Activated naive CD8-positive, alpha-beta T cell treated with anti-CD3 and anti-CD28 coated beads, Interleukin-2, amount 50 U/mL, for 24 hours (primary cell): Measurements from ENCODE around the gene ZNF473.
"Not testable (repeated sequence)": the region's sequence is repeated elsewhere in the genome, so short reads cannot be mapped to it uniquely, and the experiment has no call there.

Experiments used
- ATAC-seq: fragments of 150-1000 bp; cut with Tn5 transposase; one replicate; pipeline ENCODE4 v1.10.0; 2021
- DNase-seq: peaks from one replicate; pipeline ENCODE4 v3.0.0; 2021
- H3K27ac Mint-ChIP-seq: one replicate; pipeline ENCODE4 v1.8.0; 2021; ENCODE audit warnings: mild to moderate bottlenecking, mixed read lengths
- H3K27me3 Mint-ChIP-seq: one replicate; pipeline ENCODE4 v1.8.0; 2021; ENCODE audit warnings: mixed read lengths
- H3K36me3 Mint-ChIP-seq: one replicate; pipeline ENCODE4 v1.8.0; 2021; ENCODE audit warnings: low read depth, mixed read lengths
- H3K4me1 Mint-ChIP-seq: one replicate; pipeline ENCODE4 v1.8.0; 2021; ENCODE audit warnings: mixed read lengths
- H3K4me3 Mint-ChIP-seq: one replicate; pipeline ENCODE4 v1.8.0; 2021; ENCODE audit warnings: mild to moderate bottlenecking, moderate library complexity, mixed read lengths
- H3K9me3 Mint-ChIP-seq: one replicate; pipeline ENCODE4 v1.8.0; 2021; ENCODE audit warnings: mixed read lengths

ZNF473 gene

GRCh38 chr19:50087153-50087552 is 61.3 kb downstream of the ZNF473 start:
- not testable (repeated sequence) for ATAC-seq, DNase-seq, H3K36me3 Mint-ChIP-seq, H3K27ac Mint-ChIP-seq, H3K4me3 Mint-ChIP-seq, H3K9me3 Mint-ChIP-seq, H3K4me1 Mint-ChIP-seq
- H3K27me3 Mint-ChIP-seq, result peaks cover 11% of the 10 kb centered on the region

- DNase-seq, result peak; percentile 60
- ATAC-seq, result peak; percentile 80
- H3K27me3 Mint-ChIP-seq, H3K9me3 Mint-ChIP-seq, H3K36me3 Mint-ChIP-seq, H3K4me3 Mint-ChIP-seq, H3K4me1 Mint-ChIP-seq: not testable (repeated sequence)
- peak overlapping the region; percentile 46 for H3K27ac Mint-ChIP-seq
These were observed 64.9 kb downstream of the ZNF473 start for GRCh38 chr19:50090706-50091105.

GRCh38 chr19:50091786-50092185 is 66.0 kb downstream of the ZNF473 start:
- H3K27me3 Mint-ChIP-seq, H3K9me3 Mint-ChIP-seq, DNase-seq, H3K4me1 Mint-ChIP-seq, H3K27ac Mint-ChIP-seq, H3K4me3 Mint-ChIP-seq, ATAC-seq, H3K36me3 Mint-ChIP-seq: not testable (repeated sequence)

GRCh38 chr19:50092597-50092996 is 66.8 kb downstream of the ZNF473 start:
- not testable (repeated sequence) for ATAC-seq, DNase-seq, H3K9me3 Mint-ChIP-seq, H3K27ac Mint-ChIP-seq, H3K27me3 Mint-ChIP-seq, H3K36me3 Mint-ChIP-seq, H3K4me3 Mint-ChIP-seq, H3K4me1 Mint-ChIP-seq

DNA sequence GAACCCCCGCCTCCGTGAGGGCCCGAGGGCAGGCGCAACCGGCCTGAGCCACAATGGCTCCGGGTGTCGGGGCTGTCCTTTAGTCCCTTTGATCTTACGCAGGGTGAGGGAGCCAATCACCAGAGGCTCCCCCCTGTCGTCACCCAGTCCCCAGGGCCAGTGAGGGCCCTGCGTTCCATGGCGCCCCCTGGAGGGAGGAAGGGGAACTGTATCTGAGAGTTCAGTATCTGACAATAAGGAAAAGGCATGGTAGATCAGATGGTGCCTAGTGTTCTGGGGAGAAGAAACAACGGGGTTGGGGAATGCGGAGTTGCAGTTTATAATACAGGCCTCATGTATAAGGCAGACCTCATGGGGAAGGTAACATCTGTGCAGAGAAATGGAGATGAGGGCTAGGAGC is 72.1 kb downstream of the ZNF473 start:
- H3K27ac Mint-ChIP-seq, H3K36me3 Mint-ChIP-seq, H3K4me1 Mint-ChIP-seq, ATAC-seq, H3K4me3 Mint-ChIP-seq, DNase-seq, H3K27me3 Mint-ChIP-seq, H3K9me3 Mint-ChIP-seq: not testable (repeated sequence)

GRCh38 chr19:50098892-50099291 is 73.1 kb downstream of the ZNF473 start:
- H3K4me3 Mint-ChIP-seq, H3K4me1 Mint-ChIP-seq, ATAC-seq, H3K9me3 Mint-ChIP-seq, H3K27ac Mint-ChIP-seq, H3K36me3 Mint-ChIP-seq, H3K27me3 Mint-ChIP-seq: not testable (repeated sequence)
- DNase-seq, result peak; percentile 21

DNA sequence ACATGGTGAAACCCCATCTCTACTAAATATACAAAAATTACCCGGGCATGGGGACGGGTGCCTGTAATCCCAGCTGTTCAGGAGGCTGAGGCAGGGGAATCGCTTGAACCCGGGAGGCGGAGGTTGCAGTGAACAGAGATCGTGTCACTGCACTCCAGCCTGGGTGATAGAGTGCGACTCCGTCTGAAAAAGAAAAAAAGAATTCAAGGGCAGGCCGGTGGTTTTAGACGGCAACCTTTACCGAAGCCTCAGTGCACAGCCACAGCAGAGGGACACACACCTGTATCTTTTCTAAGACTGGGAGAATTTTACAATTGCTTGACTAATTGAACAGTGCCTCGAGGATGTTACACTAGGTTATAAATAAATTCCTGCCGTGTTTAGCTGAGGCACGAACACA is 73.9 kb downstream of the ZNF473 start:
- H3K9me3 Mint-ChIP-seq, H3K4me3 Mint-ChIP-seq, H3K27me3 Mint-ChIP-seq, ATAC-seq, DNase-seq, H3K4me1 Mint-ChIP-seq, H3K27ac Mint-ChIP-seq, H3K36me3 Mint-ChIP-seq: not testable (repeated sequence)

DNA sequence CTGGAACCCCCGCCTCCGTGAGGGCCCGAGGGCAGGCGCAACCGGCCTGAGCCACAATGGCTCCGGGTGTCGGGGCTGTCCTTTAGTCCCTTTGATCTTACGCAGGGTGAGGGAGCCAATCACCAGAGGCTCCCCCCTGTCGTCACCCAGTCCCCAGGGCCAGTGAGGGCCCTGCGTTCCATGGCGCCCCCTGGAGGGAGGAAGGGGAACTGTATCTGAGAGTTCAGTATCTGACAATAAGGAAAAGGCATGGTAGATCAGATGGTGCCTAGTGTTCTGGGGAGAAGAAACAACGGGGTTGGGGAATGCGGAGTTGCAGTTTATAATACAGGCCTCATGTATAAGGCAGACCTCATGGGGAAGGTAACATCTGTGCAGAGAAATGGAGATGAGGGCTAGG is 75.1 kb downstream of the ZNF473 start:
- ATAC-seq, DNase-seq, H3K36me3 Mint-ChIP-seq, H3K9me3 Mint-ChIP-seq, H3K4me1 Mint-ChIP-seq, H3K4me3 Mint-ChIP-seq, H3K27ac Mint-ChIP-seq, H3K27me3 Mint-ChIP-seq: not testable (repeated sequence)
